ENCODE measurements around the gene EPB41L3.

The EPB41L3 gene

DNA sequence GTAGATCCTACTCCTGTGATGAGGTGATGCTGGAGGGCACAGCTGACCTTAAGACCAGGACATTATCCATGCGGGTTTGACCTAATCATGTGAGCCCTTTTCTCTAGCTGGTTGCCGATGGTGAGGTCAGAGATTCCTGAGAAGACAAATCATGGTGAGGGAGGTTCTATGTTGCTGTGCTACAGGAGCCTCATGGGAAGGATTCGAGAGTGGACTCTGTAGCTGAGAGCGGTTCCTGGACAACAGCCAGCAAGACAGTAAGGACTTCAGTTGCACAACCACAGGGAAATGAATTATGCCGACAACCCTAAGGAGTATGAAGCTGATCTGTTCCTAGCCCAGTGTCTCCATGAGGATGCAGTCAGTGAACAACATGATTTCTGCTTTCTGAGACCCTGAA, 80.4 kb downstream of the EPB41L3 start:
- Mint-ChIP-seq H3K9me3 (no peaks in the 10 kb centered on the region), H3K4me1 (ENCODE audit: low read depth) (peaks cover 5% of the 10 kb centered on the region), H3K27ac (no peak overlapping the region), H3K4me3 (no peak overlapping the region), H3K27me3 (ENCODE audit: low read depth) (no peaks in the 10 kb centered on the region), H3K36me3 (ENCODE audit: low read depth) (no peaks in the 10 kb centered on the region)

DNA sequence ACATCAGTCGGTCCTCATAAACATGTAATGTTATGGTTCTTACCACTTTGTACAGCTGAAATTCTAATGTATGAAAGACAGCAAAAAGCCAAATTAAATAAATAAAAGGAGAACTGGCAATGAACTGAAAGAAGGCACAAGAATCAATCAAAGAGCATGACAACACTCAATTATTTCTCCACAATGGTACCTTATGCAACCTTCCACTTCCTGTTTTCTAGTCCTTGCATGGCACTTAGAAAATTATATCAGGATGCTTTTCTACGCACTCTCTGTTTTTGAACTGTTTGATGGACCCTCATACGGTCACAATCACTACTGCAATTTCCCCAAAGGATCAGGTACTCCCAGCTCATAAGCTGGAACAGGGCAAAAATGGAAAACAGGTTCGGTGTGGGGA, 81.6 kb downstream of the EPB41L3 start:
- Mint-ChIP-seq H3K9me3 (no peaks in the 10 kb centered on the region), H3K27me3 (ENCODE audit: low read depth) (no peaks in the 10 kb centered on the region), H3K4me3 (no peak overlapping the region), H3K27ac (no peak overlapping the region), H3K36me3 (ENCODE audit: low read depth) (no peaks in the 10 kb centered on the region), H3K4me1 (ENCODE audit: low read depth) (peaks cover 7% of the 10 kb centered on the region)

DNA sequence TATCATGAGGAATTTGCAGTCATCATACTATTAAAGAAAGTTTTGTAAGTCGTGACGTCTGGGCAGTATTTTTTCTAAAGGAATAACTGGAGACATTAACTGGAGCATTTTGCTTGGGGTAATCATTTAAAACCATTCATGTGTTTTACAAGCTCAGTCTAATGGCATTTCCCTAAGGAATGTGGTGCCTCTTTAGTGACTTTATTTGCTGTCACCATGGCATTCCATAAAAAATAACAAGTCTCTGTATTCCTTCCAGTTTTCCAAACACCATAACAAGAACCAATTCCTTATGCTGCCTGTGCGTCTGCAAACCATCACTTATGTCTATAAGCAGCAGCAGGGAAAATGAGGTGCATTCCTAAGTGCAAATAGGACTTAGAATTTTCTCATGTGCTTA, 82.8 kb downstream of the EPB41L3 start:
- no peak overlapping the region for H3K4me3 Mint-ChIP-seq
- H3K27ac Mint-ChIP-seq = no peak overlapping the region
- H3K9me3 Mint-ChIP-seq = no peaks in the 10 kb centered on the region
- no peaks in the 10 kb centered on the region for H3K27me3 Mint-ChIP-seq (ENCODE audit: low read depth)
- H3K4me1 Mint-ChIP-seq (ENCODE audit: low read depth) = peaks cover 3% of the 10 kb centered on the region
- no peaks in the 10 kb centered on the region for H3K36me3 Mint-ChIP-seq (ENCODE audit: low read depth)

DNA sequence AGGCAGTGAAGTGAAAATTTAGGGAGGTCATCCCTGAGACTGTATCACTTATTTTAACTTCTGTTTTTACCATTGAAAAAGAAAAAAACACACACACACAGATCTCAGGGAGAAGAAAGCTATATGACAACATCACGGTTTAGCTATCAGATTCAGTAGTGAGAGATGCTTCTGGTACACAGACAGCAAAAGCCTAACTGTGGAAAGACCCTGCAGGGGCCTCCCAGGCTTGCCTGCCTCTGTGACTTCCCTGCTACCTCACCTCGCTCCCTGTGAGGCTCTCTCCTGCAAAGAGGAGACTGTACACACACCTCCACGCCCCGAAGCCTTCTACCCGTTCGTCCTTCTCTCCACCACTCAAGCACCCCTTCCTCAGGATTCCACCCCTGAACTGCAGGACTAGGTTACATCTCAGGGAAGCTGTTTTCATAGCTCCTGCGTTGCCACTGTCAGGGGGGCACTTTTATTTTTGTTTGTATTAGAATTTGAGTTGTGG, 86.3 kb downstream of the EPB41L3 start:
- Mint-ChIP-seq H3K9me3 (no peaks in the 10 kb centered on the region), H3K4me1 (ENCODE audit: low read depth) (peaks cover 5% of the 10 kb centered on the region), H3K36me3 (ENCODE audit: low read depth) (no peaks in the 10 kb centered on the region), H3K27me3 (ENCODE audit: low read depth) (no peaks in the 10 kb centered on the region), H3K4me3 (peak overlapping the region; percentile 40), H3K27ac (peak overlapping the region; percentile 88)

DNA sequence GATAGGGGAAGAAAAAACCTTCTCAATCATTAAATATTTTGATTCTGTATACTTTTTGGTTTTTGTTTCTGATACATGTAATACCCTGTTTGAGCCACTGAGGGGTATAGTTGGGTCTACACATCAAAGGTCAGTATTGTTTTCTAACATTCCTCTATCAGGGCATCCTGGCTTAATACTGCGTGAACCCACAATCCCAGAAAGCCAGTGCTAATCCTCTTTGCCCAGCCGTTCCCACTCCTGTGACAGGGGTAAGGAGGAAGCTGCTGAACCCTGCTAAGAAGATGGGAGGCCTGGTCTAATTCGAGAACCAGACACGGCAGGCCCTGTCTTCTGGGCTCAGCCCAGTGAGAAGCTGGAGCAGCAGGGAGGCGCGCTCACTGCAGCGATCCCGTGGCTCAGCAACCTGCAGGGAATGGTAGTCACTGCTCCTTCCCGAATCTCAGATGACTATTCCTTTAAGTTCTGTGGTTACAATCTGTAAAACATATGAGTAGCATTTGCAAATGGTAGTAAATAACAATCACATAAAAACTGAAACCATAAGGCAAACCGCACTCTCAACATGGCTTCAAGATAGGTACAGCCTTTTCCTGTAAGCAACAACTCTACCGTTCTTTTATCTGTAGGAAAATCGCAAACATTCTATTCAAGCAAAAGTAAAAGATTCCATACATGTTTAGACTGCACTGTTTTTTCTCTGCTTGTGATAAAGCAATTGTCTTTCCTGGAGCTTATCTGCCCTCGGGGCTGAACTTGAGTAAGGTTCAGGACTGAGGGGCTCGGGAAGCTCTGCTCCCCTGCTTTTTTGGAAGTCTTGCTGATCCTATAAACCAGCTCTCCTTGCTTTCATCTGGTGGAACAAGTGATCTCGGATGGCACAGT, 87.0 kb downstream of the EPB41L3 start:
- Mint-ChIP-seq H3K9me3 (no peaks in the 10 kb centered on the region), H3K4me3 (peak overlapping the region; percentile 40), H3K27ac (peak overlapping the region; percentile 88), H3K4me1 (ENCODE audit: low read depth) (peaks cover 5% of the 10 kb centered on the region), H3K27me3 (ENCODE audit: low read depth) (no peaks in the 10 kb centered on the region), H3K36me3 (ENCODE audit: low read depth) (no peaks in the 10 kb centered on the region)

DNA sequence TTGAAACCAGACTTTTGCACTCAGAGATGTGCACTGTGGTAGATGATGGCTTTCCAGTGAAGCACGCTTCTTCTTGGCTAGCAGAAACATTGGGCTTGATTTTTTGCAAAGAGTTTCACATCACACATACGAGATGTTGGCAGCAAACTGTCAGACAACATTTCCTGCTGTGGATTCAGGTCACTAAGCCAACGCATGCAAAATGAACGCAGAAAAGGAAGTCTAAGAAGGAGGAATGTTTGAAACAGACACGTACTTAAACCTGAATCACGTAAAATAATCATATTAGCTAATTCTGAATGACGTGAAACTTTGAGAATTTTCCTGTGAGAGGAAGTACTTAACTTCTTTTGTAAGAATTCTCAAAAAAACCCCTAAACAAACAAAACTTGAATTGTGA, 88.1 kb downstream of the EPB41L3 start:
- Mint-ChIP-seq H3K27me3 (ENCODE audit: low read depth) (no peaks in the 10 kb centered on the region), H3K4me1 (ENCODE audit: low read depth) (peaks cover 5% of the 10 kb centered on the region), H3K9me3 (no peaks in the 10 kb centered on the region), H3K4me3 (no peak overlapping the region), H3K36me3 (ENCODE audit: low read depth) (no peaks in the 10 kb centered on the region), H3K27ac (peak overlapping the region; percentile 21)

DNA sequence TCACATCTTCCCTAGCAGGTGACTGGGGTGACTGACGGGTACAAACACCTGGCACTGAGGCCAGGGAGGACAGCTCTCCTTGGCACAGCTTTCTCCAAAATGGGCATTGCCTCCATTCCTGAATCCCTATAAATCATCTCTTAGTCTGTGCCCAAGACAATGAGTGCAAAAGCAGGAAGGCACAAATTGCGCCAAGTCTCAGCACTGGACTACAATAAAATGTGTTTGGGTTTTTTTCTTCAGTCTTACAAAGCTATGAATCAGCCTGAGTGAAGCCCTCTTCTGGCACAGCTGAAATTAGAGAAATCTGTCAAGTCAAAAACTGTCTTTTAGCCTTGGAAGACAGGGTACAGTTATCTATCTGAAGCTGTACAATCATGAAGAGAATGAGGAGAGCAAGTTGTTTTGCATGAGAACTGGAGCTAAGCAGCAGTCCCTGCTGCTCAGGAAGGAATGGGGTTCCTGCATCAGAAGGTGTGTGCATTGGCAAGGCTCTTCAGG, 90.8 kb downstream of the EPB41L3 start:
- Mint-ChIP-seq H3K9me3 (no peaks in the 10 kb centered on the region), H3K4me1 (ENCODE audit: low read depth) (peaks cover 5% of the 10 kb centered on the region), H3K27ac (no peak overlapping the region), H3K4me3 (no peak overlapping the region), H3K36me3 (ENCODE audit: low read depth) (no peaks in the 10 kb centered on the region), H3K27me3 (ENCODE audit: low read depth) (no peaks in the 10 kb centered on the region)

DNA sequence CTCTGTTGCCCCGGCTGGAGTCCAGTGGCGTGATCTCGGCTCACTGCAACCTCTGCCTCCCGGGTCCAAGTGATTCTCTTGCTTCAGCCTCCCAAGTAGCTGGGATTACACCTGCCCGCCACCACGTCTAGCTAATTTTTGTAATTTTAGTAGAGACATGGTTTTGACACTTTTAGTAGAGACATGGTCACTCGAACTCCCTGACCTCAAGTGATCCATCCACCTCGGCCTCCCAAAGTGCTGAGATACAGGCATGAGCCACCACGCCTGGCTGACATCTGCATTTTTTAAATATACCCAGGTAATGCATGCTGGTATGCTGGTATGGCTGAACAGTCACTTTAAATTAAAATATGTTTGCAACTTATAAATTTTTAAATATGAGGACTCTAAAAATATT, 91.9 kb downstream of the EPB41L3 start:
- Mint-ChIP-seq H3K27me3 (ENCODE audit: low read depth) (no peaks in the 10 kb centered on the region), H3K36me3 (ENCODE audit: low read depth) (no peaks in the 10 kb centered on the region), H3K4me1 (ENCODE audit: low read depth) (peaks cover 3% of the 10 kb centered on the region), H3K9me3 (no peaks in the 10 kb centered on the region), H3K27ac (no peak overlapping the region), H3K4me3 (no peak overlapping the region)

DNA sequence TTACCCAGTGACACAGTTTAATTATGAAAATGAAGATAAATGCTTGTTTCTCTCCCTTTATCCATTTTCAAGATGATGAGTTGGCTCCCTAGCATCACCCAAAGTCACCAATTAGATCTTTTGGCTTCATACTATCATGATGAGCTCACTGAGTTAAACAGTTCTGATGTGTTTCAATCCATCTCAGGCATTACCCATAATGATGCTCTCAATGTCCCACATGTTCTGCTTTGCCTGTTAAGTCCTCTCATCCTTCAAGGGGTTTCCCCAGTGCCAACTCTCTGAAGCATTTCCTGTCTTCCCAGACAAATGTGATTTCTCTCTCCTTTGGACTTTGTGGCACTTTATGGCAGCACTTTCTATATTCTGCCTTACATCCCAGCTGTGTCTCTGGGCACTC, 92.6 kb downstream of the EPB41L3 start:
- H3K9me3 Mint-ChIP-seq = no peaks in the 10 kb centered on the region
- H3K4me1 Mint-ChIP-seq (ENCODE audit: low read depth) = peaks cover 3% of the 10 kb centered on the region
- H3K4me3 Mint-ChIP-seq = no peak overlapping the region
- no peaks in the 10 kb centered on the region for H3K36me3 Mint-ChIP-seq (ENCODE audit: low read depth)
- no peaks in the 10 kb centered on the region for H3K27me3 Mint-ChIP-seq (ENCODE audit: low read depth)
- no peak overlapping the region for H3K27ac Mint-ChIP-seq

DNA sequence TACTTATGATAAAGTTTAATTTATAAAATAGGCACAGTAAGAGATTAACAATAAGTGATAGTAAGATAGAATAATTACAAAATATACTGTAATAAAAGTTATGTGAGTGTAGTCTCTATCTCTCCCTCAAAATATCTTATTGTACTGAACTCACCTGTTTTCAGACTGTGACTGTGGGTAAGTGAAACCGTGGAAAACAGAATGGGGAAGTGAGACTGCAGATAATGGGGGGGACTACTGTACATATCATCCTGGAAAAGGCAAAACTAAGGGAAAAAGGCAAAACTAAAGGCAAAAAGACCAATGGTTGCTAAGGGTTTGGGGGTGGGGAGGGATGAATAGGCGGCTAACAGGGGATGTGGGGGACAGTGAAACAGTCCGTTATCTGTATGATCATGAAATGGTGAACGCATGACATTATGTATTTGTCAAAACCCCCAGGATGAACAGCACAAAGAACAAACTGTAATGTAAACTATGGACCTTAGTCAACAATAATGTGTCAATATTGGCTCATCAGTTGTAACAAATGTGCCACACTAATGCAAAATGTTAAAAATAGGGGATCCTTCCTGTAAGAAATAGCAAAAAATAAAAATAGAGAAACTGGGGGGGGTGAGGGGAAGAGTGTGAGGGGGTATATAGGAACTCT, 93.8 kb downstream of the EPB41L3 start:
- no peak overlapping the region for H3K4me3 Mint-ChIP-seq
- no peaks in the 10 kb centered on the region for H3K27me3 Mint-ChIP-seq (ENCODE audit: low read depth)
- H3K27ac Mint-ChIP-seq = no peak overlapping the region
- H3K4me1 Mint-ChIP-seq (ENCODE audit: low read depth) = peaks cover 3% of the 10 kb centered on the region
- no peaks in the 10 kb centered on the region for H3K36me3 Mint-ChIP-seq (ENCODE audit: low read depth)
- no peaks in the 10 kb centered on the region for H3K9me3 Mint-ChIP-seq

DNA sequence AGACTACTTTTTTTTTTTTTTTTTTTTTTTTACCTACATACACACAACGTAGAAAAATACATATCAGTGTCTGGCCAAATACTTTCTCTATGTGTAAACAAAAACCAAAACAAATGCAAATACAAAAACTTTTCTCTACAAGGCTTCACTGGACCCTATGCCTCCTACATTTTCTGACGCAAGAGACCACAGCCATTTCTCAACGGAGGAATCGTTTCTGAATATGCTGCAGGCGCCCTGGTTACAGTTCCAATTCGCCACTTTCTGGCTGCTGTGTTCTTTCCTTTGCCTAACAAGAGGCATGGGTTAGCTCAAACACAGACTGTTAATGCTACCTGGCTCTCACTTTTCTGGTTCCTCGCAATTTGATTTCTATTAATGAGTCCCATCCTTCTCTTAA, 96.4 kb downstream of the EPB41L3 start:
- Mint-ChIP-seq H3K9me3 (no peaks in the 10 kb centered on the region), H3K27me3 (ENCODE audit: low read depth) (no peaks in the 10 kb centered on the region), H3K36me3 (ENCODE audit: low read depth) (no peaks in the 10 kb centered on the region), H3K4me1 (ENCODE audit: low read depth) (no peaks in the 10 kb centered on the region), H3K4me3 (no peak overlapping the region), H3K27ac (no peak overlapping the region)

DNA sequence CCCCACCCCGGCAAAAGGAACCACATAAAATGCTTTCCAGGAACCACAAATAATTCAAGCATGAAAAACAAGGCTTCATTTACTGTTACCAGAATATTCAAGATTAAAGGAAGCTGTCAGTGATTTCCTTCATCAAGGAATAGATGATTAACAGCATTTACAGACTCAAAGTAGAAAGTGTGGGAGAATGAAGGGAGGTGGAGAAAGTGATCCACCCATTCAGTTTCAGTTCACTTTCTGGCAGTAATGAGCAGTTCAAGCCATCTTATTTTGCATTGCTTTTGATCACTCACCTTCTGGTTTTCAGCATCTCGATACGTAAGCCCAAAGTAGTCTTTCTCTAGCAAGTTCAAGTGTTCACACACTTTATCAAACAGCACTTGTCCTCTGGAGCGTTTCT, 99.0 kb downstream of the EPB41L3 start:
- H3K27ac Mint-ChIP-seq = no peak overlapping the region
- H3K4me1 Mint-ChIP-seq (ENCODE audit: low read depth) = no peaks in the 10 kb centered on the region
- H3K9me3 Mint-ChIP-seq = no peaks in the 10 kb centered on the region
- H3K4me3 Mint-ChIP-seq = no peak overlapping the region
- H3K36me3 Mint-ChIP-seq (ENCODE audit: low read depth) = no peaks in the 10 kb centered on the region
- no peaks in the 10 kb centered on the region for H3K27me3 Mint-ChIP-seq (ENCODE audit: low read depth)

DNA sequence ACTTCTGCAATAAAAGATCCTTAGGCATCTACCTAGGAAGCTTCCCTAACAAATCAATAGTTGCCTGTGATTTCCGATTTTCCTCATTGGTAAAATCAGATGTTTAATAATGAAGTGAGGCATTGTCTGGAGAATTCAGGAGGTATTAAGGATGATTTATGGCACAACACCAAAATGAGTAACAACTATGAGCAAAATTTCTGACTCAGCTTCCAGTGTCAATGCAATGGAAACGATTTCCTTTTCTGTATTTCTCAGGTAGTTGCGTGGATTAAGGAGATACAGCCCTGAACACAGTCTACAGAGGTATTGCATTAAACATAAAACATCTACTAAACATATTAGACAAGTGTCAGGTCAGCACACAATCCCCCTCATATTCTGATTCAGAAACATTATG, 99.5 kb downstream of the EPB41L3 start:
- H3K4me1 Mint-ChIP-seq (ENCODE audit: low read depth) = no peaks in the 10 kb centered on the region
- H3K36me3 Mint-ChIP-seq (ENCODE audit: low read depth) = no peaks in the 10 kb centered on the region
- H3K4me3 Mint-ChIP-seq = no peak overlapping the region
- H3K9me3 Mint-ChIP-seq = no peaks in the 10 kb centered on the region
- H3K27me3 Mint-ChIP-seq (ENCODE audit: low read depth) = peaks cover 1% of the 10 kb centered on the region
- H3K27ac Mint-ChIP-seq = no peak overlapping the region

DNA sequence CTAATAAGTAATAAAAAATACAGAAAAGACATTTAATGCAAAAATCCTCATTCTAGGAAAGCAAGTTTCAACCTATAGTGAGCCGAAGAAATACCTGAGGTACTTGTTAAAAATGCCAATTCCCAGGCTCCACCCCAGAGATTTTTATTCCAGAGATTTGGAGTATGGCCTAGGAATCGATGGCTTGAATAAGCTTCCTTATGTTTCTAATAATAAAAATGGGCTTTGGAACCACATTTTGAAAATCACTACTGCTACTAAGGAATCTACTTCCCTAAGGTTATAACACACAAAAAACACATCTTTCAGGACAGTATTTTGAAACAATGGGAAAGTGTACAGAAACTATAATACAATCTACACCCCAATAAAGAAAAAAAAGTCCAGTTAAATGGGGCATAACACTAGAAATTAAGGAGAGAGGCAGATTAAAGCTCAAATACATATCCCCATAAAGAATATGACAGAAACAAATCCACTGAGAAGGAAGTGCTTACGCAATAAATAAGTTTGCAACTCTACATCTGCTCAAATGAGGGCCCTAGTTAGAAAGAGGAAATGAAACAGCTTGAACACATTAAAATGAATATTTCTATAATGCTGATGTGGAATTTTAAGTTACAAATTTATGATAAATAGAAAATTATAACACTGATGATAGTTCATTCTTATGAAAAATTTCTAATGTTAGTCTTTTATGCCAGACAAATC, 103.7 kb downstream of the EPB41L3 start:
- peaks cover 5% of the 10 kb centered on the region for H3K27me3 Mint-ChIP-seq (ENCODE audit: low read depth)
- no peaks in the 10 kb centered on the region for H3K36me3 Mint-ChIP-seq (ENCODE audit: low read depth)
- no peak overlapping the region for H3K27ac Mint-ChIP-seq
- H3K4me3 Mint-ChIP-seq = no peak overlapping the region
- H3K9me3 Mint-ChIP-seq = no peaks in the 10 kb centered on the region
- H3K4me1 Mint-ChIP-seq (ENCODE audit: low read depth) = no peaks in the 10 kb centered on the region
